Smooth muscle cell of the brain vasculature (primary cell): ENCODE measurements around the gene HAO2.
"Not testable (repeated sequence)": the region's sequence is repeated elsewhere in the genome, so short reads cannot be mapped to it uniquely, and the experiment has no call there.

Experiments
- DNase-seq: peaks from one replicate; pipeline ENCODE4 v3.0.0-alpha.2; 2012; ENCODE audit warnings: low read depth, low spot score

Gene HAO2

DNA sequence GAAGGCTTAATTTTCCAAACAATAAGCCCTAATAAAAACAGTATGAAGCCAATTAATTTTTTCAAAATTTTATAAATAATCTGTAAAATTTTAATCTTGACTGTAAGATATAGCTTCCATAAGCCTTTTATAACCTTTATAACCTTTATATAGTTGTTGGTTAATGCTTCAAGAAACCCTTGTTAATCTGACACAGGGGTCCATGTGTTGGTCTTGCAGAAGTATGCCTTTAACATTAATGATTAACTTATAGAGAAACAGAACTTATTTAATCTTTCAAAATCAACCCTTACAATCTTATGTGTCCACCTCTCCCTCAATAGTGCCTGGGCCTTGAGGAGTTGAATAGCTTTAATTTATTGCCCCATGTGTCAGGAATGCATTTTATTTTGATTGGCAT is 23.2 kb upstream of the HAO2 start:
- no peak for DNase-seq

DNA sequence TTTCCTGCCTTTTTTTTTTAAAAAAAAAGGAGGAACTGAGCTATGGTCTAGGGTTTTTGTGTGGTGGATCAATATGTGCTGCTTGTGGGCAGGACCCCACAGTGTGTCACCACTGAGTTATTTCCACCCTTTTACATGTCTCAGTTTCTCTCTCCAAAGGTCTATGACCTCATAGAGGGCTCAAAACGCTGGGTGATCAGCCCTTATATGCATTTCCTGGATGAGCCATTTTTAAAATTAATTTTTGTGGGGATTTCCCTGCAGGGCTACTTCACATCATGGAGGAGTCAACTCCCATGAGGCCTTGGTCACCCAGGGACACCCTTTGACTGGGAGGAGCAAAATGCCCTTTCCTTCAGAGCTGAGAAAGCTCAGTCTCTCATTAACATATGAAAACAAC is 20.7 kb upstream of the HAO2 start:
- DNase-seq, result no peak

DNA sequence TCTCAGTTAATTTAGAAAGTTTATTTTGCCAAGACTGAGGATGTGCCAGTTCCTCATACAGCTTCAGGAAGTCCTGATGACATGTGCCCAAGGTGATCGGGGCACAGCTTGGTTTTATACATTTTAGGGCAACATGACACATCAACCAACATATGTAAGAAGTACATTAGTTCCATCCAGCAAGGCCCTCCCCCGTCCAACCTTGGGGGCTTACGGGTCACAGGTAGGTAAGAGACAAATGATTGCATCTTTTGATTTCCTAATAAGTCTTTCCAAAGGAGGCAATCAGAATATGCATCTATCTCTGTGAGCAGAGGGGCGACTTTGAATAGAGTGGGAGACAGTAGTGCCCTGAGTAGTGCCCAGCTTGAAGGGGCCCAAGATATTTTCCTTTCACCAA is 19.6 kb upstream of the HAO2 start:
- DNase-seq, result no peak

DNA sequence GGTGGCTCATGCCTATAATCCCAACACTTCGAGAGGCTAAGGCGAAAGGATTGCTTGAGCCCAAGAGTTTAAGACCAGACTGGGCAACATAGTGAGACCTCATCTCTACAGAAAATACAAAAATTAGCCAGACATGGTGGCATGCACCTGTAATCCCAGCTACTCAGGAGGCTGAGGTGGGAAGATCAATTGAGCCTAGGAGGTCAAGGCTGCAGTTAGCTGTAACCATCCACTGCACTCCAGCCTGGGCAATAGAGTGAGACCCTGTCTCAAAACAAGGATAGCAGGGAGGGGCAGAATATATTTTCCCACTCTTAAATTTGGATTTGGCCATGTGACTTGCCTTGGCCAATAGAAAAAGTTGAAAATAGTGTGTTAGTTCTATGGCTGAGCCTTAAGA is 17.7 kb upstream of the HAO2 start:
- not testable (repeated sequence) for DNase-seq

DNA sequence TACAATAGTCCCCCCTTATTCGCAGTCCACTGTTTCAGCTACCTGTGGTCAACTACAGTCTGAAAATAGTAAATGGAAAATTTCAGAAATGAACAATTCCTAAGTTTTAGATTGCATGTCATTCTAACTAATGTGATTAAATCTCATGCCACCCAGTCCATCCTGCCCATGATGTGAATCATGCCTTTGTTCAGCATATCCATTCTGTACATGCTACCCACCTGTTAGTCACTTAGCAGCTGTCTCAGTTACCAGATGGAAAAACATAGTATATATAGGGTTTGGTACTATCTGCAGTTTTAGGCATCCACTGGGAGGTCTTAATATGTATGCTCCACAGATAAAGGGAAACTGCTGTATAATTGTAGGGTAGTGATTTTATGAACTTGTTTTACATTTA is 16.6 kb upstream of the HAO2 start:
- no peak for DNase-seq

DNA sequence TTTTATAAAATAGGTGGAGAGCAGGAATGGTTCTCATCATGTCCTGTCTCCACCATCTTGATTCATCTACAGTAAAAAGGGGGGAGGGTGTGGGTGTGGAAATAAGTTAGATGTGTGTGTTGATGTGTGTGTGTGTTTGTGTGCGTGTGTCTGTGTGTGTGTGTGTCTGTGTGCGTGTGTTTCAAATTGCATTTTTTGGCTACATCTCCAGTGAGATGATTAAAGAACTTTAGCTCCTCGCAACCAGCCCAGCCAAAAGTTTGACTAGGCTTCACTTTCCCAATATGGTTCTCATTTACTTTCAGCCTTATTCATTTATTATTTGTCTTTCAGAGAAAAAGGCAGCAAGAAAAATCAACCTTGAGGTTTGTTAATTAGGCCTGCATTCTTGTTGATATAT is 14.7 kb upstream of the HAO2 start:
- DNase-seq, result no peak

DNA sequence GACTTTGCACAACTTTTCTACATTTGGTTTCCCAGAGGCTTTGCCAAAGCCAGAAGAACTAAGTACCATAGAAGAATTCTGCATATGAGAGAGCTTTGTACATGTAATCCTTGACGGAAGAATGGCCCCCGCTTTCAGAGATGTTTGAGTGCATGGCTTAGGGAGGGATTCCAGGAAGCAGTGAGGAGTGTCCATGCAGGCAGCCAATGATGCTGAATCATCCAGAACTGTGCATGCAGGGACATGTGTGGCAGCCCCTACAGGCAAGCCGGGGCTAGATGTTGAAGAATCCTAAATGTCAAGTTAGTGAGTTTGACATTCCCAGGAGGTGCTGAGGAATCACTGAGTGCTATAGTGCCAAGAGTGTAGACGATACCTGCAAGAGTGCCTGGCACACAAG is 9.9 kb upstream of the HAO2 start:
- DNase-seq, result no peak

DNA sequence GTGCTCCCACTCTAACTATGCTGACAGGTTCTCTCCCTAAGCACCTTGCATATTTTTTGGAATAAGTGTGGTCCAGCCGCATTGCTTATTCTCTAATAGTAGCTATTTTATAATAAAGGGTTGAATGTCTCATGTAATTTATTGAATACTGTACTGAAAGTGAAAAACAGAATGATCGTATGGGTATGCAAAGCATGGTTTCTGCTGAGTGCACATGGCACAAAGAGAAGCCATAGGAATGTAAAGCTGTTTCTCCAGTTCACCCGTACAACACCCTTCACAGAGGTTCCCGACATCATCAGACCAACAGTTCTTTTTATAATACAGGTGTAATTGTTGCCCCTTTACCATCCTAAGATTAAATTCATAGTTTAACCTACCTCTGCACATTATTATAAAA is 8.9 kb upstream of the HAO2 start:
- DNase-seq, result no peak

DNA sequence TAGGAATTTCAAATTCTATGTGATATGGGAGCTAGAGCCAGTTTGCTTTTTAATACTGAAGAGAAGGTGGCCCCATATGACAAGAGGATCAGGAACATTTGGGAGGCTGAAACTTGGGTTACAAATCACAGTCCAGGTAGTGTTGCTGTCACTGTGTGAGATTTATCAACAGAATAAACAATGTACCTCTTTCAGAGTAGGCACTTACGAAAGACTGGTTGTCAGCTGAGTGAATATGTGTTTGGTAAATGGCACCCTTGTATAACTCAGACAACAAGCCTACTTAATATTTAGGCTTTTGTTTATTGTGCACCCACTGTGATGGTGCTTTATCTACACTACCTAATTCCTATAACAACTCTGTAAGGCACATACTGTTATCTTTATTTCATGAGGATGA is 7.4 kb upstream of the HAO2 start:
- DNase-seq, result no peak

DNA sequence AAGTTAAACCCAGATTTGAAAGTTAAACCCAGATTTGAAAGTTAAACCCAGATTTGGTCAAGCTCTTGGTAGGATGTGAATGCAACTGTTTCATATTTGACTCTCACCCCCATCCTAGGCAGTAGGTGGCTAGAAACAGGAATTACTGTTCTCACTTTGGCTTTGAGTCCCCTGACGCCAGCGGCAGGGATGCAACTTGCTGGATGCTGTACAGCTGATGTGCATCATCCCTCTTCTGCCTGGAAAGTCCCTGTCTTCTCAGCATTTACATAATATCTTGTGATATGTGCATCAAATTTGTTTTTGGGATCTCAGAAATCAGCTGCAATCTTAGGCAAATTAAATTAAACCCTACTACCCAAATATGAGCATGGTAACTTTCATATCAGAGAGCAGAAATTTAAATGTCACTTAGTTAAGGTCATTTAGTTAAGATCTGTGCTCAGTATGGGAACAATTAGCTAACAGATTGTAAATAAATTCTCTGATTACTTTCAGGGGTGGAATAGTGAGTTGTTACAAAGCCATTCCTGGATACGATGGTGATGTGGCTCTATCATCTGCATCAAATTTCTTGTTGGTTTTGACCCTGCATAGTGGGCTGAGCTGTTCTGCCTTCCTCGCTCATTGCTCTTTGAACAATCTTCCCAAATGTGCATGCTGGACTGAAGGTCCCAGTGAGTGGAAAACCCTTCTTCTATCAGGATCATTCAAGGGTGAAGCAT is 6.8 kb upstream of the HAO2 start:
- no peak for DNase-seq

DNA sequence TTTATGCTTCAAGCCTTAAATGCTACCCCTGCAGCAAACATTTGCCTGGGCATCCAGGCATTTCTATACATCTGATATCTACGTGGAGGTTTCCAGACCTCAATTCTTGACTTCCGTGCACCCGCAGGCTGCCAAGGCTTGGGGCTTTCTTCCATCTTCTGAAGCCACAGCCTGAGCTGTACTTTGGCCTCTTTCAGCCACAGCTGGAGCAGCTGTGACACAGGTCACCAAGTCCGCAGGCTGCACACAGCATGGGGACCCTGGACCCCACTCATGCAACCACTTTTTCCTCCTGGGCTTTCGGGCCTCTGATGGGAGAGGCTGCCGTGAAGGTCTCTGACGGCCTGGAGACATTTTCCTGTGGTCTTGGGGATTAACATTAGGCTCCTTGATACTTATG is 5.4 kb upstream of the HAO2 start:
- DNase-seq, result no peak

DNA sequence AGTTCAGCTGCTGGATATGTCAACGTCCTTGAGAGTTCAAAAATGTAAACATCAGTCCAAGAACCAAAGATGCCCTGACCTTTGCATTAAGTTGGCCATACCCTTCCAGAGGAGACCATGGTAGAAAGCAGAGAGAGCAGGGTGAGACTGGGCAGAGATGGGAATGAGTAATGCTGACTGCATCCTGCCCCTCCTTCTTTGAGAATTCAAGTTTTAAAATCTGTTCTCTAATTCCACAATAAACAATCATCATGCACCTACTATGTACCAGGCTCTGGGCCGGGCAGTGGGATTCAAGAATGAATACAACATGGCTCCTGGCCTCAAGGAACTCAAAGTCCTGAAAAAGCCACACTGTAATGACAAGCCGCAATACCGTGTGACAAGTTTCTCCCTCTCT is 3.9 kb upstream of the HAO2 start:
- DNase-seq, result no peak

DNA sequence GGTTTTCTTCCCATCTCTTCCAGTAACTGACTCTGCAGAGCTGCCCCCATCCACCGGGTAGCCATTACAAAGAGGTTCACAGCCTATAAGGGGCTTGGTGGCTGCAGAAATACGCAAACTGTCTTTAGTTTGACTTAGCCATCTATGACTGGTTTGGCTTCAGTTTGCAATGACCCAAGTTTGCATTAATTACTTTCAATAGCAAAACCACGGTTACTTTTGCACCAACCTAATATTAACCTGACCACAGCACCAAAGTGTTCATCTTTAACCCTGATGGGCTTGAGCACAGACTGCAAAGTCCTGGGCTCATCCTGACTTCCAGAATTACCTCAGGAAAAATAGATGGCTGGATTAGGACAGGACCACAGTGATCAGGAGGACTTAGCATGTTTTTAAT is 2.2 kb upstream of the HAO2 start:
- no peak for DNase-seq

DNA sequence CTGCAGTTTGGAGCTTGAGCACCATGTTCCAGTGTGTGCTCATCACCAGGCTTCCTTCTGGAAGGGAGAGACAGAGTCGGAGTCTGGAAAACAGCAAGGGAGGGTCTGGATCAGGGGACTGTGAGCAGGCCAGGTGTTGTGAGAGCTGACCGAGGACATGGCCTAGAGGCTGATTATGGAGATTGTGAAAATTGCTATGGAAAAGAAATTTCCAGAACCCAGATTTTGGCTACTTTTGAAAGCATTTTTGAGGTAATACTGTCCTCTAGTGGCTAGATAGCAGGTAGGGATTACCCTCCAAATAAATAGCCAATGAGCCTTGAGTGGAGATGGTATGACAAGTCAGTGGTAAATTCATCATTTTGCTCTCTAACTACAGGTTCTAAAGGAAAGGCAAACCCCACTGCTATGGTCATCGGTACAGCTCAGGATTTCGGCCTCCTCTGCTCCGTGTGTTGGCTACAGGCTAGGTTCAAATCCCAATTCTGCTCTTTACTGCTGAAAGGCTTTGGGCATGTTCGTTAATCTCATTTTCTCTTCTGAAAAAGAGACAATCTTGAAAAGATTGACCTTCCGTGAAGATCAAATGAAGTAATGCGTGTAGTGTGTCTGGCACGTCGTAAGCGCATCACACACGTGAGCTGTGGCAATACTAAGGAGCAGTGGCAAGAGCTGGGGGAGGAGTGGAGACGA is 1.0 kb upstream of the HAO2 start:
- DNase-seq, result peak; percentile 10

DNA sequence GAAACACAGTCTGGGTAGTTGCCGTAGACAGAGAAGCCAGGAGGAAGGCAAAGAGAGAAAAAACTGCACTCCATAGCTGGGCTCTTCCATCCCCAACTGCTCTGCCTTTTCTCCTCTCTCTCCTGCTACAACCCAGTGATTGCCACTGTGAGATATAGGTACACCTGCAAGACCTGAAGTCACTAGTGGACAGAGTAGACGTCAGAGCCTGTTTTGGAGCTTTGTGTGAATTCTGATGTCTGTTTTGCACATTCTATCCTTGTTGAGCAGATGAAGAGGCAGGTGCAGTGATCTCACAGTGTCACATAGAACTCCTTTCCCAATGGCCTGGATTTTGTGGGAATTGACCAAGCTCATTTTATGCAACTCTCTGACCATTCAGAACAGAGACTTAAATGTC is 2.2 kb downstream of the HAO2 start:
- DNase-seq, result no peak

DNA sequence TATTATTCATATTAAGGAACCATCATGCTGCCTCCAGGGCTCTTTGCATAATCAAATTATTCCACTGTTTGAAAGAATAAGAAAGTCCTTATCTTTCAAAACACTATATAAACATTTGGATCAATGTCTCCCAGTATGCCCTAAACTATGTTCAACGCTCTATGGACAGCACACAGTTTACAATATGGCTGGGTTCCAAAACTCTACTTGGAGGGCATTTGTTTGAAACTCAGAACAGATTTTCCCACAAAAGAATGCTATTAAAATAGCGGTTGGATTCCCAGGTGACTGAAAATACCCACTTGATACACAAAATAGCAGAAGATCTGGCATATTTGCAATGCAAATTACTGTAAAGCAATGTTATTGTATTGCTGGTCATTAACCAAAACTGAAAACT is 3.2 kb downstream of the HAO2 start:
- DNase-seq, result no peak

DNA sequence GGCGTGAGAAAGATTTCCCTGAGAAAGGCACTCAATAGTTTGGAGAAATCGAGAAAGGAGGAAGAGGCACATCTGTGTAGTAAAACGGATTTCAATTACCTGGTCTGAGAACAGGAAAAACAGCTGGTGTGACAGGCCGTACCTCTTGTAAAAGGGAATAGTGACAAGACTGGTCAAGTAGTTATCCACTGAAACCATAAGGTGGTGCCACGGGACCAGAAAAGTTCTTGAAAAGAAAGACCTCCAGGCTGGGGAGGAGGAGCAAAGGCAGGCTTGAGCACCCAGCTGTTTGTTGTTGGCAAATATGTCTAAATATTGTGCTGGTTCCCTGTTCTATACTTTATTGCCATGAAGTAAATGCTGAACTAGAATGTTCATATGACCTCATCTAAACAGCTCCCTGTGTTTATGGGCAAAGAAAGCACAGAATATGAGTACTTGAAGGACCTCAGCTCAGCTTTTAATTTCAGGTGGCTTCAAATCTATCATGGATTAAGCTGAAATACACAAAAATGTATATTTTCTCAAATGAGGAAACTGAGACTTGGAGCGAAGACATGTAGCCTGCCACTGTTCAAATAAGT is 4.0 kb downstream of the HAO2 start:
- DNase-seq, result no peak

DNA sequence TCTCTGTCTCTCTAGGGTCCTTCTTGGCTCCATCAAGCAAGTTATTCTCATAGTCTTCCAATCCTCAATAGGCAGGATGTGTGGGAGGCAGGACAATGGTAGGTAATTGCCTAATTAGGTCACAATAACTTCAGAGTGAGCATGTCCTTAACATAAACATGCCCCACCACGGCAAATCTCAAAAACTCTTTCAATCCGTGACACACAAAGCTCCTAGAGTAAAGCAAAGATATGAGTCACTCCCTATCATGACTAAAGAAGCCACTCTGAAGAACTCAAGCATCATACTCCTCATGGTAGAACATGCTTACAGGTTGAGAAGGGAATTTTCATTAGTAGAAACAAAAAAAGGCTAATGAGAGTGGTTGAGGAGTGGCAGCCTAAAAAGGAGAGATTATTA is 4.9 kb downstream of the HAO2 start:
- DNase-seq, result no peak

DNA sequence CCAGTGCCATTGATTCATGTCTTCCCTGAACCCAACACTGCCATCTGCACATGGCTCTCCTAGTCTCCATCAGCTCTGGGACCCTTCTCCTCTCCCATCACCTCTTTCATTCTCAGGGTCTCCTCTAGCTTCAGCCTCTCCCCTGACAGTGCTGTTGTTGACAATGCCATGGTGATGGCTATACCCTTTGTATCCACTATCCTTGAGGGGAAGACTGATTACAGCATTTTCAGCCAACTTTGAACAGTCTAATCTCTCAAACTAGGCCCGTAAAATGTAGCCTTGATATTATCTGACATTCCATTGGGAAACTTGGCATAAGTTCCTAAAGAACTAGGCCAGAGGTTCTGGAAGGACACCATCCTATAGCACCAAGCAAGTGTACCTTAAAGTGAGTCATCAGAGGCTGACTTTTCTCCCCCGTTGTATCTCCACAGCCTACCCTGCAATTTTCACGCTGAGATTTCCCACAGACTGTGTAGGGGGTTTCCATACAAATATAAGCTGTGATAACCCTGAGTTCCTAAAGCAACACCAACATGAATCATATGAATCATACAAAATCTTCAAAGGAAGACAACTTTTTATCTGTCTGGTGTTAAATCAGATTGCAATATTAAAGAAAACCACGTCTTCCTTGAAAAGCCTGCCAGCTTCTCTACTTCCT is 5.8 kb downstream of the HAO2 start:
- no peak for DNase-seq

DNA sequence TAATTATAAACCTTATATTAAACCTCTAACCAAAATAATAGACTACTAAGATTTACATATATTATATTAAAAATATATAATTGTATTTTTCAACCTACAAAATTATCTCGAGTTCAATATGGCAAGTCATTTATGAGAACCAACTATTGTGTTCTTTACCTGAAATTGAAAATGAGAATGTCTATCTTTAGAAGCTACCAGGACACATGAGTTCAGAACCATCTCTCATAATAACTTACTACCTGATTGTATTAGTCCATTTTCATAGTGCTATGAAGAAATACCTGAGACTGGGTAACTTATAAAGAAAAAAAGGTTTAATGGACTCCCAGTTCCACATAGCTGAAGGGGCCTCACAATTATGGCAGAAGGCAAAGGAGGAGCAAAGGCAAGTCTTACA is 6.8 kb downstream of the HAO2 start:
- no peak for DNase-seq

DNA sequence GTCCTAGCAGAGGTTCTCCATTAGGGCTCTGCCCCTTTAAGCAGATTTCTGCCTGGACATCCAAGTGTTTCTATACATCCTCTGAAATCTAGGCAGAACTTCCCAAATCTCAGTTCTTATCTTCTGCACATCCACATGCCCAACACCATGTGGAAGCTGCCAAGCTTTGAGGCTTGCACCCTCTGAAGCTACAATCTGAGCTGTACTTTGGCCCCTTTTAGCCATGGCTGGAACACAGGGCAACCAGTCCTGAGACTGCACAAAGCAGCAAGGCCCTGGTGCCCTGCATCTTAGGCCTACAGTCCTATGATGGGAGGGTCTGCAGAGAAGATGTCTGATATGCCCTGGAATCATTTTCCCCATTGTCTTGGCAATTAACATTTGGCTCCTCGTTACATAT is 8.0 kb downstream of the HAO2 start:
- no peak for DNase-seq

DNA sequence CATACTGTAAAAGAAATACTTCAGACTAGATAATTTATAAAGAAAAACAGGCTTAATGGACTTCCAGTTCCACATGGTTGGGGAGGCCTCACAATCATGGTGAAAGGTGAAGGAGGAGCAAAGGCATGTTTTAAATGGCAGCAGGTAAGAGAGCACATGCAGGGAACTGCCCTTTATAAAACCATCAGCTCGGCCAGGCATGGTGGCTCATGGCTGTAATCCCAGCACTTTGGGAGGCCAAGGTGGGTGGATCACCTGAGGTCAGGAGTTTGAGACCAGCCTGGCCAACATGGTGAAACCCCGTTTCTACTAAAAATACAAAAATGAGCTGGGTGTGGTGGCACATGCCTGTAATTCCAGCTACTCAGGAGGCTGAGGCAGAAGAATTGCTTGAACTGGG is 9.0 kb downstream of the HAO2 start:
- DNase-seq, result not testable (repeated sequence)

DNA sequence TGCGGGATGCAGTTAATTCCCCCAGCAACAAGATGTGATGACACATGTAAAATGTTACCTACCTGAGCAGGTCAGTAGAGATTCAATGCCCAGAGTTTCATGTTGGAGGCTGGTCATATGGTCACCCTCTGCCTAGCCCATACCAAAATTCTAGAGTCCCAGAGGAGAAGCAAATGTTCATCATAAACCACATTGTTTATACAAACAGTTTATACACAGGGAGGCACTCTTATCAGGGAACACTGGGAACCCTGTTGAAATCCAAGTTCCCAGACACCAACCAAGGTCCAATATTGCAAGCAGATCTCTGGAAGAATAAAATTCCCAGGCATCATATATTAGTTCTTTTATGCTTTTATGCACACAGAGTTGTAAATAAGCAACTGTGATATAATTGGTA is 10.5 kb downstream of the HAO2 start:
- DNase-seq, result no peak
